ENCODE data around the gene ZNF783. TPM values are rescaled to one million over a fixed set of nuclear protein-coding genes. Genes with fewer than 3 reads are reported as not detected.

Gene ZNF783
- total and polyA plus RNA-seq, 3 donors from 2014 or later: 15.0 to 41.1 (median 30.5) TPM

GRCh38 chr7:149238051-149238450, 23.9 kb upstream of the ZNF783 start:
- TF ChIP-seq POLR2A (IDR thresholded peaks at IDR 0.05): no peak
- intact Hi-C loops (cut with DNase I; ENCODE audit: low total_unique reads): no loop called here

GRCh38 chr7:149239345-149240143, 22.5 kb upstream of the ZNF783 start, which contains the start of gene ZNF212:
Gene ZNF212, plus strand, starts transcription at chr7:149239651. Its CDS starts 128 bp downstream, at chr7:149239779.
- intact Hi-C loops (cut with DNase I; ENCODE audit: low total_unique reads): no loop called here
- peak; percentile 96 for DNase-seq
- no peak for TF ChIP-seq POLR2A (IDR thresholded peaks at IDR 0.05)
- TF ChIP-seq, protein P1, sequence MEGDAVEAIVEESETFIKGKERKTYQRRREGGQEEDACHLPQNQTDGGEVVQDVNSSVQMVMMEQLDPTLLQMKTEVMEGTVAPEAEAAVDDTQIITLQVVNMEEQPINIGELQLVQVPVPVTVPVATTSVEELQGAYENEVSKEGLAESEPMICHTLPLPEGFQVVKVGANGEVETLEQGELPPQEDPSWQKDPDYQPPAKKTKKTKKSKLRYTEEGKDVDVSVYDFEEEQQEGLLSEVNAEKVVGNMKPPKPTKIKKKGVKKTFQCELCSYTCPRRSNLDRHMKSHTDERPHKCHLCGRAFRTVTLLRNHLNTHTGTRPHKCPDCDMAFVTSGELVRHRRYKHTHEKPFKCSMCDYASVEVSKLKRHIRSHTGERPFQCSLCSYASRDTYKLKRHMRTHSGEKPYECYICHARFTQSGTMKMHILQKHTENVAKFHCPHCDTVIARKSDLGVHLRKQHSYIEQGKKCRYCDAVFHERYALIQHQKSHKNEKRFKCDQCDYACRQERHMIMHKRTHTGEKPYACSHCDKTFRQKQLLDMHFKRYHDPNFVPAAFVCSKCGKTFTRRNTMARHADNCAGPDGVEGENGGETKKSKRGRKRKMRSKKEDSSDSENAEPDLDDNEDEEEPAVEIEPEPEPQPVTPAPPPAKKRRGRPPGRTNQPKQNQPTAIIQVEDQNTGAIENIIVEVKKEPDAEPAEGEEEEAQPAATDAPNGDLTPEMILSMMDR (IDR thresholded peaks at IDR 0.05): peak; percentile 83 to 96 (median 84)
- peak within 1 kb of the TSS; percentile 73 to 90 for H3K4me3 ChIP-seq
- H3K27me3 ChIP-seq: no peaks in the 10 kb centered on the region
- H3K9me3 ChIP-seq: no peaks in the 10 kb centered on the region
- 1% methylated on average over 13 to 63 of the region's 64 CpGs for WGBS, 2 donors
- H3K4me1 ChIP-seq: peaks cover 8% of the 10 kb centered on the region
- H3K36me3 ChIP-seq (ENCODE audit: low read depth, missing control alignments): no peaks in the 10 kb centered on the region
- H3K27ac ChIP-seq: peak within 1 kb of the TSS; percentile 45 to 79

More at GRCh38 chr7:149238051-149238450, 23.9 kb upstream of the ZNF783 start:
- H3K27me3 ChIP-seq: no peaks in the 10 kb centered on the region
- H3K4me1 ChIP-seq: peaks cover 8% of the 10 kb centered on the region
- WGBS, 2 donors: 76 to 78% methylated on average over 3 of the region's 3 CpGs
- H3K27ac ChIP-seq: no peak overlapping the region
- H3K9me3 ChIP-seq: no peaks in the 10 kb centered on the region
- no peak for DNase-seq
- no peaks in the 10 kb centered on the region for H3K36me3 ChIP-seq (ENCODE audit: low read depth, missing control alignments)
- H3K4me3 ChIP-seq: no peak overlapping the region

GRCh38 chr7:149240637-149241036, 21.4 kb upstream of the ZNF783 start:
- 60 to 66% methylated on average over 5 of the region's 5 CpGs for WGBS, 2 donors
- Histone ChIP-seq H3K9me3 (no peaks in the 10 kb centered on the region), H3K36me3 (ENCODE audit: low read depth, missing control alignments) (no peaks in the 10 kb centered on the region), H3K4me3 (peak overlapping the region; percentile 73 to 90), H3K4me1 (peaks cover 8% of the 10 kb centered on the region), H3K27ac (no peak overlapping the region), H3K27me3 (no peaks in the 10 kb centered on the region)
- intact Hi-C loops (cut with DNase I; ENCODE audit: low total_unique reads): no loop called here
- DNase-seq: no peak
- TF ChIP-seq POLR2A (IDR thresholded peaks at IDR 0.05): no peak
- TF ChIP-seq, protein P1 (IDR thresholded peaks at IDR 0.05): no peak

- Histone ChIP-seq H3K4me3 (no peak overlapping the region), H3K9me3 (no peaks in the 10 kb centered on the region), H3K4me1 (peaks cover 8% of the 10 kb centered on the region), H3K36me3 (ENCODE audit: low read depth, missing control alignments) (no peaks in the 10 kb centered on the region), H3K27me3 (no peaks in the 10 kb centered on the region), H3K27ac (no peak overlapping the region)
- TF ChIP-seq, protein P1 (IDR thresholded peaks at IDR 0.05): no peak
- no peak for TF ChIP-seq POLR2A (IDR thresholded peaks at IDR 0.05)
- DNase-seq: no peak
- 83% methylated on average over 5 of the region's 5 CpGs for WGBS, 2 donors
- intact Hi-C loops (cut with DNase I; ENCODE audit: low total_unique reads): no loop called here
These were observed 20.3 kb upstream of the ZNF783 start for GRCh38 chr7:149241696-149242095.

DNA sequence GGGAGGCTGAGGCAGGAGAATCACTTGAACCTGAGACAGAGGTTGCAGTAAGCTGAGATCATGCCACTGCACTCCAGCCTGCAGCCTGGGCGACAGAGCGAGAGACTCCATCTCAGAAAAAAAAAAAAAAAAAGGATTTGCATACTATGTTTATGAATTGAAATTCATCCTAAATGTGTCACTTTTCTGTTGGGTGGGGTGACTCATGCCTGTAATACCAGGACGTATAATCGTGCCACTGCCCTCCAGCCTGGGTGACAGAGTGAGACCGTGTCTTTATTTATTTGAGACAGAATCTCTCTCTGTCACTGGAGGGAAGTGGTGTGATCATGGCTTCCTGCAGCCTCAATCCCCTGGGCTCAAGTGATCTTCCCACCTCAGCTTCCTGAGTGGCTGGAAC, 16.8 kb upstream of the ZNF783 start:
- H3K4me1 ChIP-seq: peaks cover 7% of the 10 kb centered on the region

More for the DNA sequence above, 16.8 kb upstream of the ZNF783 start:
- H3K27ac ChIP-seq: no peak overlapping the region
- 79 to 85% methylated on average over 5 of the region's 5 CpGs for WGBS, 2 donors
- H3K9me3 ChIP-seq: no peaks in the 10 kb centered on the region
- H3K27me3 ChIP-seq: no peaks in the 10 kb centered on the region
- TF ChIP-seq, protein P1 (IDR thresholded peaks at IDR 0.05): no peak
- TF ChIP-seq POLR2A (IDR thresholded peaks at IDR 0.05): no peak
- no peak overlapping the region for H3K4me3 ChIP-seq
- no peaks in the 10 kb centered on the region for H3K36me3 ChIP-seq (ENCODE audit: low read depth, missing control alignments)
- intact Hi-C loops (cut with DNase I; ENCODE audit: low total_unique reads): no loop called here
- no peak for DNase-seq
